NCI-H1092 treated with DMSO at 0.1 percent for 48 hours (cell line): ENCODE measurements around the gene KLK13.

Source experiments
- DNase-seq: peaks from one replicate; lab custom pipeline; 2025; lab: John Stamatoyannopoulos, UW

Gene KLK13

DNA sequence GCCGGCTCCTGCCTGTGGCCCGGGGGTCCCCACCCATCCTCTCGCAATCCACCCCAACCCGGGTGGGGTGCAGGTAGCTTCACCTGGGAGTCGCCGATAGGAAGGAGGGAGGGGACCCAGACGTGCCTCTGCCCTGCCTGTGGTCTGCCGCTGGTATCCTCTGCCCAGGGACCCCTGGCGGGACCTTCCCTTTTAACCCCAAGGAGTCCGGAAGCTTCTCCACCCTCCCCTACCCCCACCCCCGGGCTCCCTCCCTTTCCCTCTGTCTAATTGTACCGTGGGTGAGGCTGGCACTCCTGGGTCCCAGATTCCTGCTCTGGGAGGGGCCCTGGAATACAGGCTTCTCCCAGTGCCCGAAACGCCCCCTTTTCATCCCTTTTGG is 45.4 kb downstream of the KLK13 start, which contains the start of gene KLK10:
TSS of gene KLK10 (minus strand) at position 166 of the 382 bp plus-strand sequence. CDS start 579 bp downstream, outside the sequence.
- no peak for DNase-seq

DNA sequence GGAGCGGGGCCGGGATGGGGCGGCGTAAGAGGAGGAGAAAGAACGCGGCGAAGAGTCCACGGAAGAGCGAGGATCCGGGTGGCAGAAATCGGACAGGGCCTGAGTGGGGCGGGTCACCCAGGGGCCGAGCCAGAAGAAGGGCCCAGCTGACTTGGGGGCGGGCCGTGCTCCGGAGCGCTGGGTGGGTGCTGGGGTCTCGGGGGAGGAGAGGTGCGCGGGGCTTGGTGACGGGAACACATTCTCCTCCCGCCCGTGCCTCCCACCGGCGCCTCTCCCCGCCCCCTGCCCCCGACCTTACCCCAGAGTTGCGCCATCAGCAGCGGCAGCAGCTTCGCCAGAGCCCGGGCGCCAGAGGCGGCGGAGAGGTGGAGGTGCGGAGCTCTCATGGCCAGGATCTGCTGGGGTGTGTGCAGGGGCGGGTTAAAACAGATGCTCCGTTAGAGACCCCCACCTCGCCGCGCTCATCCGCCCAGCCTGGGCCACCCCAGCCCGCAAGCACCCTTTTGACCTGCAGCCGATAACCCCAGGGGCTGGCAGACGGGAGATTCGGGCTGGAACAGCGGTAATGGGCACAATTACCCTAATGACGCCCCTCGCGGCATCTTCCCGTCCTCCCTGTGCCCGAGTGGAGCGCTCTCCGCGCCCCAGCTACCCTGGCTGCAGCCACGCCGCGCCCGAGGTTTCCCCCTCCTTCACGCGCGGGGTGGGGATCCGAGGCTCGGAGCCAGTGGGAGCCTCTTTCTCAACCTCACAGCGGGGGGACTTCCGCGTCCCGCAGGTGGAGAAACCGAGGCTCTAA is 45.9 kb downstream of the KLK13 start:
- no peak for DNase-seq

DNA sequence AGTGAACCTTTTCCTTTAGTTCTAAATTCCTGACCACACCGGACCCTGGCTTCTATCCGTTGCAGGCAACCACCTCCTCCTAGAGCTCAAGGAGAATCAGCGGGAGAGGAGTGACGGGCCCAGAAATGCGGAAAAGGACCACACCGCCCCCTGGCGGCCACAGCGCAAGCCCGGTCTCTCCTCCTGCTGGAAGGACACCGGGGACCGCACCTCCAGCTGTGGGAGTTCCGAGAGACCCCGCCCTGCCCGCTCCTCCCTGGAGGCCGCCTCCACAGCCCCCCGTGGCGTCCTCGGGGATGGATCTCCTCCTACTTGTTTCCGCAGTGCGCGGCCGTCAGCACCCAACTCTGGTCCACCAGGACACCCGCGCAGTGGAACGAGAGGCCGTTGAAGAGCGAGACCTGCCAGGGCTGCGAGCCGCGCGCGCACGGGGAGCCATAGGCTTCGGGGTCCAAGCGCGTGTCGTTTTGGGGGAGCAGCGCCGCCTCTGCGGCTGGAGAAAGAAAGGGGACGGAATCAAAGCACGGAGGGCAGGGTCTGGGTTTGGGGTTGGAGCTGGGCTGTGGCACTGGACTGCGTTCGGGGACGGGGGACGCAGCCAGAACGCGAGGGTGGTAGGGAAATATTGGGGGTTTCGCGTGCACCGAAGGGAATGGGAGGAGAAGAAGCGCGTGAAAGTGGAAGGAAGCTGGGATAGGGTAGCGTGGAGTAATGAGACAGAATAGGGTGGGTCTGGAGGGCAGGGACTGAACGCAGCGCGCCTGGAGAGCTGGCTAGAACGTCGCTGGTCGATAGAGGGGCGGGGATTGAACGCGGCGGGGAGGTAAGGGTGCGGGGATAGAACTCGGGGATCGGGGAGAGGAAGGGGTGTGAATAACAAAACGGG is 47.9 kb downstream of the KLK13 start:
- peak; percentile 17 for DNase-seq

DNA sequence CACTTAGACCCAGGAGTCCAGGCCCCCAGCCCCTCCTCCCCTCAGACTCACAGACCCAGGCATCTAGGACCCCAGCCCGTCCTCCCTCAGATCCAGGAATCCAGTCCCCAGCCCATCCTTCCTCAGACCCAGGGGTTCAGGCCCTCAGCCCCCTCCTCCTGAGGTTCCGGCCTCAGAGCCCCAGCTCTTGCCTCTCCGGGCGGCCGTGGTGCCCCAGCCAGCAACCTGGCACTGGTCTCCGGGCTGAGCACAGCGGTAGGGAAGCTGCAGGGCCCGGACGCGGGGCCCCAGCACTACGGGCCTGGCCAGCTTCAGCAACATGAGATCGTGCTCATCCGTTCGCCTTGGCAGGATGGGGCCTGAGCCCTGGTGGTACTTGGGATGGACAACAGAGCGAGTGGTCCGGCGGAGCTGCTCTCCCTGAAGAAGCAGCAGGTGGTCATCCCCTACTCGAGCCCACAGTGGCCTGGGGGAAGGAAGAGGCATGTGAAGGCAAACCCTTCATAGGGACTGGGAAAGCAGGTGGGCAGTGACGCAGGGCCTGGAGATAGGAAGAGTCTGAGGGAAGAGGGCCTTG is 49.1 kb downstream of the KLK13 start:
- no peak for DNase-seq

DNA sequence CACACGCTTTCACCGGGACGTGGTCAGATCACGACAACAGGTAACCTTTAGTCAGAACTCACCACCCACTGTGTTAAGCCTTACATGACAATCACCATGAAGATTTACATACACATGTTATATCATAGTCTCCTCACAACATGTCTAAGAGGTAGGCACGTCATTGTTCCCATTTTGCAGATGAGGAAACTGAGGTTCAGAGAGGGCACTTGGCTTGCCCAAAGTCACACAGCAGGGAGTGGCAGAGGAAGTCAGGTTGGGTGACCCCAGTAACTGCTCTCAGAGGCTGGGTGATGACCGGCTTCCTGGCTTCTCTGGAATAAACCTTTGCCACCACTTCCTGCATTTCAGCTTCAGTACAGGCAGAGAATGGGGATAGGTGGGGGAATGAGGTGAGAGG is 50.6 kb downstream of the KLK13 start:
- DNase-seq = no peak

DNA sequence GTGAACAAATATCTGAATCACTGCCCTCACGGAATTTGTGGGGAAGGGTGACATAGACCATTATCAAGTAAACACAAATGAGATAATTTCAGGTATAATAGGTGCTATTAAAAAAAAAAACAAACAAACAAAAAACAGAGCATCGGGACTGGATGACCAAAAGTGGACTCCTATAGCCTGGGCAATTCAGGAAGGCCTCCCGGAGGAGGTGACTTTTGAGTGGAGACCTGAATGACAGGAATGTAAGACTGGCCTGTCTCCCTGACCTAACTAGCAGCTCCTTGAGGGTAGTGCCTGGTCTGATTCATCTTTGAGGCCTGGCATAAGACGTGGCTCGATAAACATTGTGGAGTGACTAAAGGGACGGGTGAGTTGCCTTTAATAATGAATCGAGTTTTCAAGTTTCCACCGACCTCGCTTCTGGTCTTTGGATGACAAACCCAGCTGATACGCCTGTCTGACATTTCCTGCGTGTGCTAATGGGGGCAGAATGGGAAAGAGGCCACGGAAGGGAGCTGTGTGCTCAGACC is 52.2 kb downstream of the KLK13 start:
- DNase-seq = no peak

DNA sequence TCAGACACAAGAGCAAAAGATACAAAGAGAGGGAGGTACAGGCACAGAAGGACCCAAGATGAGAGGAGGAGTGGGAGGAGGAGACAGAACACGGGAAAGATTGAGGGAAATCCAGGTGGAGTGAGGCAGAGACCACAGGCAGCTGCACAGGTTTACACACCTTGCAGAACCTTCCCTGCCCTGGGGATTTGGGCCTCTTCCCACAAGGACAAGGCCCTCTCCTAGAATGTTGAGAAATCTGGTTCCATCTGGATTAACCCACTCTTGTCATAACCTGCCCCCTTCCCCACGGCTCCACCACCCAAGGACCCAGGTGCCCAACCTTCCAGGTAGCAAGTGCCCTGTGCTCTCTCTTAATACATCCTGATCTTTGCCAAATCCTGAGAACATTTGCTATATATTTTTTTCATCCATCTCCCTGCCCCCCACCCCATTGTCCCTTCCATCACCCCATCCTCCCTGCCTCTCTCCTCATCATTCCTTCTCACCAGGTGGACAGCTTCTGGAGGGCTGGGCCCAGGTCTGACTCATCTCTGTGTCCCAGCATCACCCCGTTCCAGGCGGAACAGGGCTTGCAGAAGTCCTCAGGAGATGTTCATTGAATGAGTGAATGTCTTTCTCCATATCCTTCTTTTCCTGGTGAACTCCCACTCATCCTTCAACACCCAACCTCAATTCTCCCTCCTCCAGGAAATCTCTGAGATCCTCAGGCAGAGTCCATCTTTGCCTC is 54.7 kb downstream of the KLK13 start:
- no peak for DNase-seq

DNA sequence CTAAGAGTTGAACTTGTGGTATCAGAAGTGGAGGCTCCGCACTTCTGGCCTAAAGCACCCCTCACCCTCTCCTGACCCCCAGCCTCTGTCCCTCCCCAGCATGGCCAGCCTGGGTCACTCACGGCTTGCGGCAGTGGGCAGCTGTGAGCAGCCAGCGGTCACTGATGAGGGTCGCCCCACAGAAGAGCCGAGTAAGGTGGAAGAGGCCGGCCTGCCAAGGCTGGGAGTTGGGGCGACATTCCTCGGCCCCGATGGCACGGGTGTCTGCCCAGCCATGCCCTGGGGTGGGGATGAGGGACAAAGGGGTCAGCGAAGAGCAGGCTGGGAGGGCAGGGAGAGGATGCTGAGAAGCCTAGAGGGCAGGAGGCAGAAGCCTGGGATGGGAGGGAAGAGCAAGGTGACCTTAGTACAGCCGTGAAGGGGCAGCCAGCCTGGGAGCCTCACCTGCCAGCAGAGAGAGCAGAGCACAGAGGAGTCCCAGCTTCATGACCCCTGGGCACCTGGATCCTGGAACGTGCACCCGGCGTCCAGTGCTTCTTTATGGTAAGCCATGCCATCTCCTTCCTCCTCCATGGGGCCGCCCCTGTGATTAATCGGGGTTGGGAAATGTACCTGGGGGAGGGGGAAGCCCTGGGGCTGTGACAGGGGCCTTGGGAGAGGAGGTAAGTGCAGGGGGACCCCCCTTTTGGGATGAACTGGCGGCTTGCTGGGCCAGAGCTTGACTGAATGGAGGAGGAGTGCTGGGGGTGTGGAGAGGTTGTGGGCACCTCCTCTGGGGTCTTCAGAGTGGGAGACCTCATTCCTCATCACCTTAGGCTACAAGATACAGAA is 55.6 kb downstream of the KLK13 start:
- DNase-seq = no peak

DNA sequence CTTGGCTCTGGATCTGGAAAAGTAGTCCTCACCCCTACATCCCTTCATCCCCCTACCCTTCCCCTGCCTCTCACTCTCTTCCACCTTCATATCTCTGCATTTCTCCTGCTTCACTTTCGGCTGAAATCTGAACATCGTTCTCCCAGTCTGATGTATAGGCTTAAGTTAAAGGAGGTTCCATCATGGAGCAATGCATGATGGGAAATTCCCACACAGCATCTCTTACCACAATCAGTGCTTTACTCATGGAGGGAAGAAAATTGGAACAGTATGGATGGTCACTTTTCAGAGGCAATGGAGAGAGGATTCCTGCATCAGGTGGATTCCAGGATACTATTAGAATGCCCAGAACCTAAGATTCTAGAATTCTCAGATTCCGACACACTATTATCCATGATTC is 57.4 kb downstream of the KLK13 start:
- DNase-seq = no peak

DNA sequence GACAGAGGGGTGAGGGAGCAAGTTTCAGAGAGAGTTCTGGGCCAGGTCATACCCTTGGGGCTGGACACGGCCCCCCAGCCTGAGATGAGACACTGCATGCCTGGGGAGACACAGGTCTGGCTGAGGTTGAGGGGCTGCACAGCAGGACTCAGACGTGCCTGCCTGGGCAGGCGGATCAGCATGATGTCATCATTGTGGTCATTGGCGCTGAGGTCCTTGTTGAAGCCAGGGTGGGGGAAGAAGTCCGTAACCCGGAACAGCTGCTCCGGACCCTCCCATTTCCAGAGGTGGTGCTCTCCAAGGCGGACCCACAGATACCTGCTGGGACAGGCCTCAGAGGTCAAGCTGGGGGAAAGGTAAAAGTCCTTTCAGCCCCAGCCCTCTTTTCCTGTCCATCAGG is 58.5 kb downstream of the KLK13 start:
- DNase-seq = no peak
